H1 (cell line): Measurements from ENCODE around the gene TIAM2. TPM values are rescaled to one million over a fixed set of nuclear protein-coding genes. Genes with fewer than 3 reads are reported as not detected.
A peak's percentile ranks its signal among the peaks of the same experiment; 100 is the strongest.

Experiments
- CTCF ChIA-PET: fragments of 300-600 bp; sonication (Branson Sonifier 250); formaldehyde crosslinking; loops from one replicate; lab custom pipeline; 2021; ENCODE audit not compliant: partially characterized antibody; lab: Charles Lee
- POLR2A ChIA-PET: fragments of 300-600 bp; sonication (Branson Sonifier 250); formaldehyde crosslinking; loops from one replicate; lab custom pipeline; 2021; ENCODE audit warnings: inconsistent platforms; ENCODE audit not compliant: partially characterized antibody; lab: Charles Lee
- DNase-seq, 2 experiments: peaks; one replicate each; pipeline versions ENCODE4 v3.0.0 to v3.0.0-alpha.2; 2010 to 2022; ENCODE audit warnings: low spot score in 2 of 2, low read depth in 1 of 2, mixed read lengths in 1 of 2
- FAIRE-seq: peaks from 2 replicates; lab custom pipeline; 2011; peaks lifted over from hg19 to GRCh38; lab: Jason Lieb, UNC
- H2AFZ ChIP-seq: 2 replicates; pipeline ENCODE4 v1.8.1; 2012; ENCODE audit warnings: low read length, inconsistent platforms
- H2AK5ac ChIP-seq: 2 replicates; pipeline ENCODE4 v1.6.1; 2013; ENCODE audit warnings: low read depth, low read length
- H2BK120ac ChIP-seq: replicated peaks from 2 replicates; pipeline ENCODE3; 2013; ENCODE audit warnings: low read depth, low read length, inconsistent platforms
- H2BK12ac ChIP-seq: 2 replicates; pipeline ENCODE4 v1.6.1; 2013; ENCODE audit warnings: low read depth, low read length
- H2BK15ac ChIP-seq: 2 replicates; pipeline ENCODE4 v1.6.1; 2013; ENCODE audit warnings: low read length
- H2BK20ac ChIP-seq: 2 replicates; pipeline ENCODE4 v1.6.1; 2013; ENCODE audit warnings: low read length
- H2BK5ac ChIP-seq: 2 replicates; pipeline ENCODE4 v1.6.1; 2013; ENCODE audit warnings: low read depth, low read length
- H3K14ac ChIP-seq: 2 replicates; pipeline ENCODE4 v1.6.1; 2013; ENCODE audit warnings: inconsistent platforms; ENCODE audit not compliant: insufficient read length
- H3K18ac ChIP-seq: 2 replicates; pipeline ENCODE4 v1.6.1; 2013; ENCODE audit warnings: low read length; ENCODE audit errors: extremely low read depth
- H3K23ac ChIP-seq: 2 replicates; pipeline ENCODE4 v1.6.1; 2013; ENCODE audit warnings: inconsistent platforms; ENCODE audit not compliant: insufficient read length
- H3K23me2 ChIP-seq: 2 replicates; pipeline ENCODE4 v1.6.1; 2013; ENCODE audit warnings: low read depth, low read length
- H3K27ac ChIP-seq: 2 replicates; pipeline ENCODE4 v1.6.1; 2011; ENCODE audit warnings: low read depth, low read length, inconsistent platforms
- H3K27me3 ChIP-seq, 4 experiments: replicated peaks in 1 of 4; 1 replicate in 1 of 4; 2 replicates in 3 of 4; pipeline versions ENCODE4 v1.6.1 to v1.8.1; 2011 to 2013; ENCODE audit warnings: low read length in 3 of 4, mild to moderate bottlenecking in 3 of 4, inconsistent platforms in 2 of 4, mixed read lengths in 2 of 4, moderate library complexity in 1 of 4; ENCODE audit not compliant: control insufficient read depth in 3 of 4, insufficient read depth in 3 of 4; ENCODE audit errors: extremely low read depth in 1 of 4
- H3K36me3 ChIP-seq, 4 experiments: 2 replicates each; pipeline versions ENCODE4 v1.6.1 to v1.8.1; 2011 to 2013; ENCODE audit warnings: mild to moderate bottlenecking in 4 of 4, low read length in 3 of 4, moderate library complexity in 2 of 4, control low read depth in 1 of 4, inconsistent platforms in 1 of 4; ENCODE audit not compliant: insufficient read depth in 4 of 4, control insufficient read depth in 2 of 4
- H3K4ac ChIP-seq: replicated peaks from 2 replicates; pipeline ENCODE3; 2013; ENCODE audit warnings: low read length, low read depth, mixed read lengths, inconsistent platforms; ENCODE audit not compliant: insufficient read length
- H3K4me1 ChIP-seq, 4 experiments: replicated peaks in 1 of 4; 1 replicate in 1 of 4; 2 replicates in 3 of 4; pipeline versions ENCODE4 v1.6.1 to v1.8.1; 2011 to 2013; ENCODE audit warnings: low read length in 3 of 4, inconsistent platforms in 2 of 4, mixed read lengths in 1 of 4; ENCODE audit not compliant: insufficient read depth in 4 of 4, control insufficient read depth in 3 of 4
- H3K4me2 ChIP-seq, 2 experiments: 2 replicates each; pipeline versions ENCODE4 v1.6.1 to v1.8.1; 2011 to 2013; ENCODE audit warnings: low read depth in 2 of 2, low read length in 2 of 2, control low read depth in 1 of 2, inconsistent platforms in 1 of 2, mild to moderate bottlenecking in 1 of 2; ENCODE audit not compliant: insufficient read depth in 1 of 2
- H3K4me3 ChIP-seq, 4 experiments: fragments of 200-600, 300-600 bp in 1 of 4; sonication (generic), shearing (Covaris generic), sonication (Bioruptor Twin) in 1 of 4; 2 replicates each; pipeline versions ENCODE4 v1.5.1 to v1.8.1; 2011 to 2016; ENCODE audit warnings: low read length in 4 of 4, low read depth in 3 of 4, control low read depth in 2 of 4, inconsistent platforms in 2 of 4, mild to moderate bottlenecking in 2 of 4, mixed read lengths in 1 of 4, moderate library complexity in 1 of 4; ENCODE audit not compliant: insufficient read depth in 2 of 4; ENCODE audit errors: extremely low read depth in 1 of 4
- H3K56ac ChIP-seq: replicated peaks from 2 replicates; pipeline ENCODE3; 2013; ENCODE audit warnings: low read depth, mild to moderate bottlenecking, mixed read lengths, low read length, inconsistent platforms; ENCODE audit not compliant: insufficient read length
- H3K79me1 ChIP-seq: 2 replicates; pipeline ENCODE4 v1.6.1; 2013; ENCODE audit warnings: low read depth, low read length, control low read depth
- H3K79me2 ChIP-seq, 2 experiments: 2 replicates each; pipeline versions ENCODE4 v1.6.1 to v1.8.1; 2012 to 2013; ENCODE audit warnings: low read length in 2 of 2, mild to moderate bottlenecking in 2 of 2, inconsistent platforms in 1 of 2; ENCODE audit not compliant: insufficient read depth in 2 of 2, control insufficient read depth in 1 of 2
- H3K9ac ChIP-seq, 4 experiments: replicated peaks in 1 of 4; 1 replicate in 1 of 4; 2 replicates in 3 of 4; pipeline versions ENCODE4 v1.6.1 to v1.8.1; 2011 to 2013; ENCODE audit warnings: low read depth in 3 of 4, low read length in 3 of 4, control low read depth in 2 of 4, mild to moderate bottlenecking in 2 of 4, moderate library complexity in 2 of 4, inconsistent platforms in 1 of 4; ENCODE audit errors: extremely low read depth in 1 of 4
- H3K9me3 ChIP-seq, 2 experiments: 2 replicates each; pipeline versions ENCODE4 v1.6.1 to v1.8.1; 2012 to 2013; ENCODE audit warnings: mild to moderate bottlenecking in 2 of 2, moderate library complexity in 2 of 2, control low read depth in 1 of 2, inconsistent platforms in 1 of 2, low read depth in 1 of 2, low read length in 1 of 2, mixed read lengths in 1 of 2; ENCODE audit not compliant: insufficient read depth in 2 of 2
- H4K20me1 ChIP-seq, 2 experiments: replicated peaks in 1 of 2; 2 replicates each; pipeline versions ENCODE3 to v1.8.1; 2011 to 2013; ENCODE audit warnings: inconsistent platforms in 2 of 2, low read length in 2 of 2, mild to moderate bottlenecking in 1 of 2; ENCODE audit not compliant: insufficient read depth in 2 of 2, control insufficient read depth in 1 of 2
- H4K5ac ChIP-seq: 2 replicates; pipeline ENCODE4 v1.6.1; 2013; ENCODE audit warnings: low read length, low read depth, mixed read lengths, inconsistent platforms; ENCODE audit not compliant: insufficient read length
- H4K8ac ChIP-seq: 2 replicates; pipeline ENCODE4 v1.8.0; 2013; ENCODE audit warnings: mild to moderate bottlenecking, moderate library complexity, low read length, inconsistent platforms; ENCODE audit not compliant: insufficient read depth; ENCODE audit errors: extremely low read depth
- H4K91ac ChIP-seq: replicated peaks from 2 replicates; pipeline ENCODE3; 2013; ENCODE audit warnings: low read length, mixed read lengths, inconsistent platforms; ENCODE audit not compliant: insufficient read length
- BRCA1 ChIP-seq: IDR thresholded peaks from 2 replicates; pipeline ENCODE4 v1.6.1; 2012; ENCODE audit warnings: low read depth, low read length, improper control_type of control experiment
- CBX5 ChIP-seq: fragments of 300-800, 300-1000 bp; sonication (generic); IDR thresholded peaks from 2 replicates; pipeline ENCODE4 v1.7.1; 2016; ENCODE audit warnings: antibody characterized with exemption, low read length, low read depth
- CHD1 ChIP-seq: IDR thresholded peaks from 2 replicates; pipeline ENCODE4 v1.6.1; 2012; ENCODE audit warnings: low read depth, low read length, improper control_type of control experiment
- EZH2 ChIP-seq: fragments of 200-600 bp; sonication (generic); IDR thresholded peaks from 2 replicates; pipeline ENCODE4 v1.7.1; 2012; ENCODE audit warnings: low read depth, mild to moderate bottlenecking, moderate library complexity, low read length, inconsistent platforms; ENCODE audit not compliant: severe bottlenecking
- JUND ChIP-seq: IDR thresholded peaks from 2 replicates; pipeline ENCODE4 v1.6.1; 2011; ENCODE audit warnings: mild to moderate bottlenecking, improper control_type of control experiment, low read length
- MAFK ChIP-seq: IDR thresholded peaks from 2 replicates; pipeline ENCODE4 v1.6.1; 2012; ENCODE audit warnings: low read depth, mild to moderate bottlenecking, improper control_type of control experiment, low read length
- NANOG ChIP-seq: IDR thresholded peaks from 2 replicates; pipeline ENCODE4 v1.6.1; 2011; ENCODE audit warnings: low read length, low read depth, mild to moderate bottlenecking, inconsistent platforms; ENCODE audit not compliant: insufficient read depth, poor library complexity, severe bottlenecking
- NRF1 ChIP-seq: IDR thresholded peaks from 2 replicates; pipeline ENCODE4 v1.6.1; 2011; ENCODE audit warnings: mild to moderate bottlenecking, low read depth, low read length, improper control_type of control experiment
- PHF8 ChIP-seq: fragments of 200-600 bp; sonication (generic); conservative IDR thresholded peaks from 2 replicates; pipeline ENCODE4 v1.7.1; 2012; ENCODE audit warnings: low read depth, mild to moderate bottlenecking, inconsistent platforms, low read length, moderate library complexity
- POLR2AphosphoS5 ChIP-seq: IDR thresholded peaks from 2 replicates; pipeline ENCODE4 v1.6.1; 2011; ENCODE audit warnings: low read depth, low read length
- RAD21 ChIP-seq, 2 experiments: IDR thresholded peaks in 1 of 2; conservative IDR thresholded peaks in 1 of 2; 2 replicates each; pipeline ENCODE4 v1.6.1; 2011; ENCODE audit warnings: low read depth in 2 of 2, low read length in 2 of 2, improper control_type of control experiment in 1 of 2, inconsistent platforms in 1 of 2, mild to moderate bottlenecking in 1 of 2, moderate library complexity in 1 of 2
- RXRA ChIP-seq: IDR thresholded peaks from 2 replicates; pipeline ENCODE4 v1.6.1; 2011; ENCODE audit warnings: low read depth, mild to moderate bottlenecking, low read length, moderate library complexity; ENCODE audit not compliant: insufficient read depth
- SP4 ChIP-seq: IDR thresholded peaks from 2 replicates; pipeline ENCODE4 v1.6.1; 2012; ENCODE audit warnings: low read length, inconsistent platforms
- TCF12 ChIP-seq: IDR thresholded peaks from 2 replicates; pipeline ENCODE4 v1.6.1; 2011; ENCODE audit warnings: low read depth, mild to moderate bottlenecking, low read length
- WGBS, 2 experiments: shearing (Covaris generic) in 1 of 2; methylation state at CpG; one replicate each; pipeline versions ENCODE4 v1.1.6 to v1.1.7; 2013 to 2015; ENCODE audit warnings: low lambda C conversion rate in 2 of 2, mixed read lengths in 2 of 2, inconsistent platforms in 1 of 2, low coverage in 1 of 2, missing lambda C conversion rate in 1 of 2; ENCODE audit not compliant: insufficient replicate concordance in 2 of 2, insufficient coverage in 1 of 2, insufficient read length in 1 of 2; ENCODE audit errors: extremely low coverage in 1 of 2, missing lambda C conversion rate in 1 of 2; 5-methylcytosine and 5-hydroxymethylcytosine counted together
- polyA plus RNA-seq, 7 experiments: library from polyadenylated mRNA; depleted of rRNA in 3 of 7; stranded (reverse) in 5 of 7; unstranded in 2 of 7; fragments of >200 nt in 5 of 7; fragments of 200-250 nt in 2 of 7; gene quantifications; 1 replicate in 5 of 7; 2 replicates in 1 of 7; 4 replicates in 1 of 7; pipeline versions ENCODE4 v1.2.1 to v1.2.3, GENCODE V29; 2011 to 2013; ENCODE audit warnings: missing spikeins in 2 of 7, mixed read lengths in 2 of 7
- total RNA-seq: library from RNA; stranded (reverse); fragmentation: NEBNext Ultra II Directional; extraction: Animal tissue kit (Norgen Biotek cat#: 25700); gene quantifications from 2 replicates; pipeline ENCODE4 v1.2.1, GENCODE V29; 2021

TIAM2 gene
- total and polyA plus RNA-seq, 2 of the 8 experiments (the other 6 are each of a cell fraction or from before 2014, with no cell fraction given) = 7.4 to 23.9 TPM

- H4K8ac ChIP-seq = no peak overlapping the region
- POLR2A ChIA-PET = no interaction called here
- no peaks in the 10 kb centered on the region for H3K23me2 ChIP-seq
- no peak overlapping the region for H4K91ac ChIP-seq
- no peaks in the 10 kb centered on the region for H3K27me3 ChIP-seq
- H2BK120ac ChIP-seq = no peak overlapping the region
- peak overlapping the region; percentile 54; the same call in 1 of the 2 replicates for H3K18ac ChIP-seq
- H2AFZ ChIP-seq = no peak overlapping the region
- no peak overlapping the region for H3K9ac ChIP-seq
- H4K5ac ChIP-seq = no peak overlapping the region
- no peak overlapping the region for H3K4ac ChIP-seq
- CTCF ChIA-PET = interaction anchor here (1.0 to 2.1 kb wide), 7 partner anchors 8 to 257 kb away, joined by 3 to 7 read pairs (median 3); no protein-coding TSS in a partner anchor
- peak in 1 of 2 experiments; percentile 63 for DNase-seq
- H3K4me3 ChIP-seq = peak overlapping the region in 1 of 4 experiments; percentile 10; a peak in 3 of 8 replicates
- H3K23ac ChIP-seq = no peak overlapping the region
- H3K79me2 ChIP-seq = no peaks in the 10 kb centered on the region
- 0 out of 2 replicates have a peak overlapping the region, but pooled peaks have one; percentile 84 for H2AK5ac ChIP-seq
- H2BK5ac ChIP-seq = peak overlapping the region; percentile 68; the same call in 1 of the 2 replicates
- no peak overlapping the region for H2BK15ac ChIP-seq
- peak overlapping the region in 1 of 2 experiments; percentile 40; a peak in 2 of 4 replicates for H3K4me2 ChIP-seq
- H3K56ac ChIP-seq = no peak overlapping the region
- 0 out of 2 replicates have a peak overlapping the region, but pooled peaks have one; percentile 39 for H2BK12ac ChIP-seq
- H3K4me1 ChIP-seq = peaks cover 6 to 14% (median 9%) of the 10 kb centered on the region in 4 experiments
- H2BK20ac ChIP-seq = no peak overlapping the region
- peaks cover 0 to 3% (median 1%) of the 10 kb centered on the region in 4 experiments; a peak in 5 of 8 replicates for H3K36me3 ChIP-seq
- FAIRE-seq = peak; percentile 32
- no peaks in the 10 kb centered on the region for H3K9me3 ChIP-seq
- no peaks in the 10 kb centered on the region for H3K79me1 ChIP-seq
- H4K20me1 ChIP-seq = no peaks in the 10 kb centered on the region
- H3K14ac ChIP-seq = no peak overlapping the region
- WGBS, 2 experiments = 57% methylated on average over 6 of the region's 6 CpGs; no CpG with 5 or more reads in 1 of the 2 experiments
- H3K27ac ChIP-seq = 0 out of 2 replicates have a peak overlapping the region, but pooled peaks have one; percentile 3
- TF ChIP-seq RAD21 (IDR thresholded peaks at IDR 0.05 in 1 of 2, conservative IDR thresholded peaks at IDR 0.05 in 1 of 2; ENCODE audit: low read depth in 2 of 2, low read length in 2 of 2) (no peak), SP4 (no peak), PHF8 (no peak), NRF1 (no peak), EZH2 (no peak), MAFK (no peak), BRCA1 (no peak), CHD1 (no peak), CBX5 (no peak), NANOG (no peak), POLR2AphosphoS5 (no peak), TCF12 (no peak), RXRA (no peak), JUND (no peak)
Measured at GRCh38 chr6:155185544-155185943, 190.4 kb downstream of the TIAM2 start.
